Natural killer cell treated with Interleukin-12 subunit alpha and Interleukin-12 subunit beta and Interleukin-15 and Interleukin-18, amount 100 ng/mL, for 72 hours (primary cell): ENCODE data around the gene DPYSL5. TPM values are rescaled to one million over a fixed set of nuclear protein-coding genes. Genes with fewer than 3 reads are reported as not detected.

Experiments used
- ATAC-seq, 2 donors: fragments of 150-1000 bp; cut with Tn5 transposase in 1 of 2; sonication (Bioruptor Pico), chemical (Tn5 transposase) in 1 of 2; 2 replicates each; pipeline ENCODE4 v1.10.0; 2021
- DNase-seq: peaks from one replicate; pipeline ENCODE4 v3.0.0; 2022; ENCODE audit warnings: low spot score
- H3K27ac Mint-ChIP-seq, 2 donors: 1 replicate in 1 of 2; 2 replicates in 1 of 2; pipeline ENCODE4 v1.8.0; 2022; ENCODE audit warnings: mixed read lengths in 2 of 2, mild to moderate bottlenecking in 1 of 2, moderate library complexity in 1 of 2
- H3K27me3 Mint-ChIP-seq, 2 donors: 1 replicate in 1 of 2; 2 replicates in 1 of 2; pipeline ENCODE4 v1.8.0; 2022; ENCODE audit warnings: mixed read lengths in 2 of 2
- H3K36me3 Mint-ChIP-seq: one replicate; pipeline ENCODE4 v1.8.0; 2022; ENCODE audit warnings: mixed read lengths
- H3K4me1 Mint-ChIP-seq, 2 donors: 1 replicate in 1 of 2; 2 replicates in 1 of 2; pipeline ENCODE4 v1.8.0; 2022; ENCODE audit warnings: low read depth in 2 of 2, mixed read lengths in 2 of 2, mild to moderate bottlenecking in 1 of 2
- H3K4me3 Mint-ChIP-seq: one replicate; pipeline ENCODE4 v1.8.0; 2022; ENCODE audit warnings: mixed read lengths
- H3K9me3 Mint-ChIP-seq: 2 replicates; pipeline ENCODE4 v1.8.0; 2022; ENCODE audit warnings: mixed read lengths
- total RNA-seq, 2 donors: library from RNA; stranded (reverse); gene quantifications; one replicate each; pipeline ENCODE4 v1.2.3, GENCODE V29; 2022

The DPYSL5 gene
- total RNA-seq, 2 donors from 2014 or later: not detected

DNA sequence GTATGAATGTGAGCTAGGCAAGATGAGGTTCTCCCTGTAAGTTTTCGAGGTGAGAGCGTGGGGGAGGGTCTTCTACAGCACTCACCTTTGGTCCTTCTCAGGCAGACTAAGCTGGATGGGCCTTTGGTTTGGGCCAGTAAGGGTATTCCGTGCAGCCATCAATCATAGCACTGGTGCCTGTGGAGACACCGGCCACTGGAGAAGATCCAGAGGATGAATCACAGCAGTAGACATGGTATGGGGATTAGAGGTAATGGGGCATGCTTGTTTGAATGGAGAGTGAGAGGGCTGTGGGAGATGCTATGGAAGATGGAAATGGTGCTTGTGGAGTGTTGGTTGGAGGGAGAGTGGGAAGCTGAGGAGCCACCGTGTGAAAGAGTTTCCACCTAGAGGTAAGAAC, 138.6 kb downstream of the DPYSL5 start:
- H3K9me3 Mint-ChIP-seq: no peaks in the 10 kb centered on the region
- ATAC-seq (no peak), DNase-seq (no peak)
- H3K4me1 Mint-ChIP-seq: no peaks in the 10 kb centered on the region
- no peak overlapping the region for H3K27ac Mint-ChIP-seq
- peaks cover 0 to 2% of the 10 kb centered on the region in 2 donors for H3K27me3 Mint-ChIP-seq
- H3K36me3 Mint-ChIP-seq: no peaks in the 10 kb centered on the region
- no peak overlapping the region for H3K4me3 Mint-ChIP-seq

DNA sequence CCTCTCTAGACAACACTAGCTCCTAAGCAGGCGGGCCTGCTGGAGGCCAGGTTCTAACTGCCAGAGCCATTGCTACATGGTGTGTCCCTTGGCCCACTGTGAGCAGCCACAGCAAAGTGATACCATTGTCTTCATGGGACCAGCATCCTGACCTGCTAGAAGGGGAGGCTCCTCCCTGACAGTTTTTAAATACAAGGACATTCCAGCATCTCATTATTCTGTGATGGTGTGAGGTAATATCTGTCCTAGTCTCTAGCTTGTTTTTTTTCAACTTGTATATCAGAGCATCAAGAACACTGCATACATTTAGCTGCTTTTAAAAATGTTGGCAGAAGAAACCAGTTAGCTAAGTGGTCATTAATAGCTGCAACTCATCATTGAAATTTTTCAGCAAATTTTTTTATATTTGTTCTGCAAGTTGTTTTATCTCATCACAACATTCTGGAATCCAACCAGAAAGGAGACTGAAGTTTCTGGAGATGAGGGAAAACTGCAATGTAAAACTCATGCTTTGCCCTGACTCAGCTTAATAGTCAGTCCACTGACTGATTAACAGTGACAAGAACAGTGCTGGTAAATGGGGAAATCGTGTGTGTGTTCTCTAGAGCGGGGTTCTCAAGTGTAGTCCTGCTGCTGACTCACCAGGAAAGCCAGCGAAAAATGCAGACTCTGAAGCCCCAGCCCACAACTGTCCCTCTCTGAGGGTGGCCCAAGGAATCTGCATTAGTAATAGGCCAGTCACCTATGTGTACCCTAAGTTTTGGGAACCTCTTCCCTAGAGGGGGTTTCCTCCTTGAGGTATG, 140.3 kb downstream of the DPYSL5 start:
- Mint-ChIP-seq H3K9me3 (no peaks in the 10 kb centered on the region), H3K4me3 (no peak overlapping the region), H3K4me1 (no peaks in the 10 kb centered on the region), H3K27me3 (peaks cover 0 to 2% of the 10 kb centered on the region in 2 donors), H3K27ac (no peak overlapping the region), H3K36me3 (no peaks in the 10 kb centered on the region)
- no peak for ATAC-seq
- DNase-seq: no peak

DNA sequence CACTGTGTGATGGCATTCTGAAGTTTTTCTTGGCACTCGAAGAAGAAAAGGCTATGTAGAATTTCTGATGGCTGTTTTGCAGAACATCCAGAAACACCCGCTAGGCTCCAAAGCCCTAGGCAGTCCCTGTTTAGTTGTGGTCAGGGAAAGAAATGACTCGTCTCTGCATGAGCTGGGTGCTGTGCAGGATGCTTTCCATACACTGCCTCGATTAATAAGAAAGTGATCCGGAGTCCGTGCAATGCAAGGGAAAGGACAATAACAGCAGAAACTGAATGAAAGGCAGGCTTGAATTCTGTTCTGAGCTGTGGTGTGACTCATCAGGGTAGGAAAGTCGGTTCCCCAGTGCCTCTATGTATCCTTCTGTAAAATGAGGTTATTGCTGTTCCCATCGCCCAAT, 141.2 kb downstream of the DPYSL5 start:
- H3K27me3 Mint-ChIP-seq: peaks cover 0 to 2% of the 10 kb centered on the region in 2 donors
- H3K9me3 Mint-ChIP-seq: no peaks in the 10 kb centered on the region
- H3K36me3 Mint-ChIP-seq: no peaks in the 10 kb centered on the region
- DNase-seq (no peak), ATAC-seq (no peak)
- no peak overlapping the region for H3K27ac Mint-ChIP-seq
- H3K4me1 Mint-ChIP-seq: no peaks in the 10 kb centered on the region
- no peak overlapping the region for H3K4me3 Mint-ChIP-seq

- Mint-ChIP-seq H3K4me3 (no peak overlapping the region), H3K9me3 (no peaks in the 10 kb centered on the region), H3K27ac (no peak overlapping the region), H3K27me3 (peaks cover 0 to 2% of the 10 kb centered on the region in 2 donors), H3K36me3 (no peaks in the 10 kb centered on the region), H3K4me1 (no peaks in the 10 kb centered on the region)
- ATAC-seq: no peak
- DNase-seq: no peak
Measured at GRCh38 chr2:26991717-26992116, 143.8 kb downstream of the DPYSL5 start.

GRCh38 chr2:26993768-26994167, 145.8 kb downstream of the DPYSL5 start:
- no peaks in the 10 kb centered on the region for H3K9me3 Mint-ChIP-seq
- no peaks in the 10 kb centered on the region for H3K4me1 Mint-ChIP-seq
- H3K27me3 Mint-ChIP-seq: peaks cover 2 to 3% of the 10 kb centered on the region in 2 donors
- no peak overlapping the region for H3K4me3 Mint-ChIP-seq
- no peaks in the 10 kb centered on the region for H3K36me3 Mint-ChIP-seq
- no peak for DNase-seq
- no peak overlapping the region for H3K27ac Mint-ChIP-seq
- ATAC-seq: no peak

DNA sequence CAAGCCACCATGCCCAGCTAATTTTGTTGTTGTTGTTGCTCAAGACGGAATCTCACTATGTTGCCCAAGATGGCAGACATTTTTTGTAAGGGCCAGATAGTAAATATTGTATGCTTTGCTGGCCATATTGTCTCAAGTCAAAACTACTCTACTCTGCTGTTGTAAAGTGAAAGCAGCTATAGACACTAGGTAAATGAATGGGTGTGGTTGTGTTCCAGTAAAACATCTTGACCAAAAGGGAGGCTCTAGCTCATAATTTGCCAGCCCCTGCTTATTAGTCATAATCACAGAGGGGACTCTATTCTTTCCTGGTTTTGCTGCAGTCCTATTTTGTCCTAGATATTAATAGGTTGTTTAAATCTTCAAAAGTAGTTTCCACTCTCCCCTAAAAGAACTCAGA, 147.1 kb downstream of the DPYSL5 start:
- no peak for DNase-seq
- Mint-ChIP-seq H3K27ac (no peak overlapping the region), H3K27me3 (peaks cover 7 to 8% of the 10 kb centered on the region in 2 donors), H3K4me3 (no peak overlapping the region), H3K36me3 (no peaks in the 10 kb centered on the region), H3K9me3 (no peaks in the 10 kb centered on the region), H3K4me1 (no peaks in the 10 kb centered on the region)
- ATAC-seq: no peak

DNA sequence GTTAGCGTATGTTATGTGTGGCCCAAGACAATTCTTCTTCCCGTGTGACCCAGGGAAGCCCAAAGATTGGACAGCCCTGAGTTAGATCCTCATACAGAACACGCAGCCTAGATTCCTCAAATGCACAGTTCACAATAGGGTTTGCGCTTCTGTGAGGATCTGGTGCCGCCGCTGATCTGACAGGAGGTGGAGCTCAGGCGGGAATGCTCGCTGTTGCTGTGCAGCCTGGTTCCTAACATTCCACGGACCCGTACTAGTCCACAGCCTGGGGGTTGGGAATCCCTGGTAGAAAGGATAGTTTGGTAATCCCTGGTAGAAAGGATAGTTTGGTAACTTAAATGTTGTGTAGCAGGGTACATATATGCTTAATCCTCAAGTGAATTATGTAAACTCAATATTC, 149.5 kb downstream of the DPYSL5 start:
- no peak for ATAC-seq
- Mint-ChIP-seq H3K4me1 (no peaks in the 10 kb centered on the region), H3K9me3 (no peaks in the 10 kb centered on the region), H3K27ac (no peak overlapping the region), H3K4me3 (no peak overlapping the region), H3K27me3 (peaks cover 8% of the 10 kb centered on the region in 2 donors), H3K36me3 (no peaks in the 10 kb centered on the region)
- DNase-seq: no peak

- no peak for DNase-seq
- H3K9me3 Mint-ChIP-seq: no peaks in the 10 kb centered on the region
- no peaks in the 10 kb centered on the region for H3K36me3 Mint-ChIP-seq
- no peak for ATAC-seq
- H3K4me1 Mint-ChIP-seq: no peaks in the 10 kb centered on the region
- H3K4me3 Mint-ChIP-seq: no peak overlapping the region
- H3K27me3 Mint-ChIP-seq: peaks cover 8% of the 10 kb centered on the region in 2 donors
- no peak overlapping the region for H3K27ac Mint-ChIP-seq
Measured at GRCh38 chr2:26998323-26998722, 150.4 kb downstream of the DPYSL5 start.

Other genes with a start within 250 kb of the DPYSL5 start
- not detected for gene CIB4, start 206.8 kb upstream of the DPYSL5 start, total RNA-seq
- gene KCNK3, start 155.4 kb upstream of the DPYSL5 start, total RNA-seq: not detected
- 10 to 100 TPM; 15.5 to 17.7 TPM for gene SLC35F6, start 83.8 kb upstream of the DPYSL5 start, total RNA-seq
- 10 to 100 TPM; 18.5 to 32.1 TPM for gene CENPA, start 62.1 kb upstream of the DPYSL5 start, total RNA-seq
- 10 to 100 TPM in 1 of 2 donors, 1 to 10 TPM in 1; 5.7 to 10.0 TPM for gene MAPRE3, start 122.5 kb downstream of the DPYSL5 start, total RNA-seq
- gene TMEM214, start 184.8 kb downstream of the DPYSL5 start, total RNA-seq: 100 to 1,000 TPM; 132 to 176 TPM
- 10 to 100 TPM; 12.5 to 20.5 TPM for gene AGBL5, start 203.5 kb downstream of the DPYSL5 start, total RNA-seq
- 100 to 1,000 TPM; 286 to 393 TPM for gene OST4, start 223.5 kb downstream of the DPYSL5 start, total RNA-seq
- 10 to 100 TPM in 1 of 2 donors, 1 to 10 TPM in 1; 8.7 to 14.2 TPM for gene EMILIN1, start 230.5 kb downstream of the DPYSL5 start, total RNA-seq
- gene KHK, start 238.6 kb downstream of the DPYSL5 start, total RNA-seq: 1 to 10 TPM; 2.5 to 5.1 TPM